Naive thymus-derived CD4-positive, alpha-beta T cell (primary cell): ENCODE data around the gene AJAP1. TPM values are rescaled to one million over a fixed set of nuclear protein-coding genes. Genes with fewer than 3 reads are reported as not detected.

ENCODE experiments used
- ATAC-seq: fragments of 150-1000 bp; cut with Tn5 transposase; 2 replicates; pipeline ENCODE4 v1.10.0; 2021; ENCODE audit warnings: mild to moderate bottlenecking, moderate library complexity
- CTCF ChIA-PET: fragments of 350-600 bp; sonication (Branson Sonifier 250); formaldehyde crosslinking; loops from one replicate; lab custom pipeline; 2021; ENCODE audit warnings: antibody characterized with exemption; lab: Charles Lee
- POLR2A ChIA-PET: fragments of 350-600 bp; sonication (Branson Sonifier 250); formaldehyde crosslinking; loops from one replicate; lab custom pipeline; 2021; ENCODE audit warnings: antibody characterized with exemption, inconsistent platforms; lab: Charles Lee
- DNase-seq, 9 donors: peaks; one replicate each; pipeline versions ENCODE4 v3.0.0 to v3.0.0-alpha.2; 2020 to 2022; ENCODE audit warnings: mixed read lengths in 1 of 9
- H3K27ac ChIP-seq: one replicate; pipeline ENCODE4 v1.7.0; 2013; ENCODE audit warnings: mild to moderate bottlenecking, low read depth, low read length, moderate library complexity
- H3K27me3 ChIP-seq, 2 donors: one replicate each; pipeline ENCODE4 v1.7.0; 2013; ENCODE audit warnings: low read length in 2 of 2, mild to moderate bottlenecking in 2 of 2, moderate library complexity in 2 of 2; ENCODE audit not compliant: control insufficient read depth in 2 of 2, insufficient read depth in 2 of 2
- H3K36me3 ChIP-seq, 3 experiments: 1 replicate in 2 of 3; 2 replicates in 1 of 3; pipeline ENCODE4 v1.7.0; 2013; ENCODE audit warnings: low read length in 3 of 3, mild to moderate bottlenecking in 3 of 3, moderate library complexity in 1 of 3; ENCODE audit not compliant: insufficient read depth in 3 of 3, control insufficient read depth in 2 of 3
- H3K4me1 ChIP-seq, 2 donors: one replicate each; pipeline ENCODE4 v1.7.0; 2013; ENCODE audit warnings: low read length in 2 of 2, mild to moderate bottlenecking in 2 of 2, moderate library complexity in 1 of 2; ENCODE audit not compliant: control insufficient read depth in 2 of 2, insufficient read depth in 2 of 2
- H3K4me3 ChIP-seq: 2 replicates; pipeline ENCODE4 v1.7.0; 2013; ENCODE audit warnings: mild to moderate bottlenecking, low read length
- H3K9me3 ChIP-seq, 3 experiments: 1 replicate in 2 of 3; 2 replicates in 1 of 3; pipeline ENCODE4 v1.7.0; 2013; ENCODE audit warnings: low read length in 3 of 3; ENCODE audit not compliant: control insufficient read depth in 2 of 3
- H3K27ac Mint-ChIP-seq, 9 donors: one replicate each; pipeline ENCODE4 v1.8.0; 2020 to 2022; ENCODE audit warnings: mixed read lengths in 9 of 9, mild to moderate bottlenecking in 8 of 9, moderate library complexity in 5 of 9, inconsistent platforms in 2 of 9
- H3K27me3 Mint-ChIP-seq, 5 donors: one replicate each; pipeline ENCODE4 v1.8.0; 2021 to 2022; ENCODE audit warnings: mixed read lengths in 5 of 5, mild to moderate bottlenecking in 1 of 5
- H3K36me3 Mint-ChIP-seq, 5 donors: one replicate each; pipeline ENCODE4 v1.8.0; 2020 to 2022; ENCODE audit warnings: mixed read lengths in 5 of 5, mild to moderate bottlenecking in 3 of 5, inconsistent platforms in 1 of 5
- H3K4me1 Mint-ChIP-seq, 7 donors: one replicate each; pipeline ENCODE4 v1.8.0; 2020 to 2022; ENCODE audit warnings: mixed read lengths in 7 of 7, mild to moderate bottlenecking in 3 of 7, inconsistent platforms in 1 of 7
- H3K4me3 Mint-ChIP-seq, 10 donors: one replicate each; pipeline ENCODE4 v1.8.0; 2020 to 2022; ENCODE audit warnings: mild to moderate bottlenecking in 10 of 10, mixed read lengths in 10 of 10, moderate library complexity in 6 of 10, inconsistent platforms in 2 of 10
- H3K9me3 Mint-ChIP-seq, 11 donors: one replicate each; pipeline ENCODE4 v1.8.0; 2020 to 2022; ENCODE audit warnings: mixed read lengths in 11 of 11, mild to moderate bottlenecking in 4 of 11, inconsistent platforms in 1 of 11, moderate library complexity in 1 of 11
- intact Hi-C, 2 donors: fragments of 100-400 bp; cut with micrococcal nuclease; formaldehyde crosslinking; loops; one replicate each; pipeline ENCODE4 v1.15.1; 2023
- polyA plus RNA-seq, 2 donors: library from polyadenylated mRNA; unstranded; fragments of 300-500 nt; fragmentation: Illumina TruSeq; gene quantifications; one replicate each; pipeline ENCODE4 v1.2.3, GENCODE V29; 2021
- total RNA-seq, 6 experiments: library from RNA in 5 of 6; stranded (reverse) in 5 of 6; gene quantifications; 1 replicate in 5 of 6; 2 replicates in 1 of 6; pipeline ENCODE4 v1.2.3 and lab custom pipeline; 2021 to 2026

The AJAP1 gene
- total and polyA plus RNA-seq, 7 experiments from 2014 or later = 0.09 to 2.4 (median 0.82) TPM; not detected in 1

DNA sequence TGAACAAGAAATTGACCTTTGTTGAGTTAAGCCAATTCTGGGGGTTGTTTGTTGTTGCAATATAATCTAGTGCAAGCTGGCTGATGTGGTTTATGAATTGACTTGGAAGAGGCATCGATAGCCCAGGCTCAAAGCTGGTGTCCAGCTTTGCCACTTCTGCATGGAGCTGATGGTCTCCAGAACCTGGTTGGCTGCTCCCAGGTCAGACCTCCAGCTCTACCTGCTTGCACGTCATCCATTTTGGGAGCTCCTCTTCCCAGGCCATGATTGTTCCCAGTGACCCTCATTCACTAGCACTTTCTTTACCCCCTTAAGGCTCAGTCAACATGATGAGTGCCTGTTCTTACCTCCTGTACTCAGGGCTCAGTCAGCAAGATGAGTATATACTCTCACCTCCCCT, 5.8 kb upstream of the AJAP1 start:
- H3K36me3 Mint-ChIP-seq = no peaks in the 10 kb centered on the region
- CTCF ChIA-PET = no interaction called here
- no peak overlapping the region for H3K4me3 Mint-ChIP-seq
- H3K27me3 Mint-ChIP-seq = peaks cover 0 to 12% (median 8%) of the 10 kb centered on the region in 5 donors
- H3K27me3 ChIP-seq = no peaks in the 10 kb centered on the region
- H3K4me1 ChIP-seq = peaks cover 0 to 6% of the 10 kb centered on the region in 2 donors
- no peak overlapping the region for H3K4me3 ChIP-seq
- no peaks in the 10 kb centered on the region for H3K36me3 ChIP-seq
- H3K9me3 ChIP-seq = no peaks in the 10 kb centered on the region
- POLR2A ChIA-PET = no interaction called here
- H3K4me1 Mint-ChIP-seq = peaks cover 0 to 3% (median 0%) of the 10 kb centered on the region in 7 donors
- H3K9me3 Mint-ChIP-seq = no peaks in the 10 kb centered on the region
- H3K27ac ChIP-seq = no peak overlapping the region
- H3K27ac Mint-ChIP-seq = no peak overlapping the region
- DNase-seq (no peak), ATAC-seq (no peak)
- intact Hi-C loops = no loop called here

DNA sequence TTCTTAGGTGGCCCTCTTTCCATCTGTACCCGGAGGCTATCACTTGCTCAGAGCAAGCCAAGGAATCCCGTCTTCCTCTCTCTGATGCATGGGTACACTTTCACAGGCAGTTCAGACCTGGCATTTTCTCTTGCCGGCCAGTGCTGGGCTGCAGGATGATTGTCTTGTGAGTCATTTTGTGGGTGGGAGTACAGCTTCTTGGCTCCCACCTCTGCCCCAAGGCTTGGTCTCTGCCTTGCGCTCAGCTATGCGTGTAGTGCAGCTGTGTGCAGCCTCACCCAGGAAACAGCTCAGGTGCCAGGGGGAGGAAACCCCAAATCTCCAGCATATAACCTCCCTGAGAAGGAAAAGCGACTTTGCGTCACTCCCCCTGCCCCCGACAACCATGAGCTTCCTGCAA, 3.9 kb upstream of the AJAP1 start:
- no peaks in the 10 kb centered on the region for H3K36me3 Mint-ChIP-seq
- CTCF ChIA-PET = interaction anchor here (0.8 kb wide), 1 partner anchor 1231 kb away, joined by 3 read pairs; no protein-coding TSS in a partner anchor
- POLR2A ChIA-PET = no interaction called here
- no peaks in the 10 kb centered on the region for H3K9me3 Mint-ChIP-seq
- Histone ChIP-seq H3K27me3 (no peaks in the 10 kb centered on the region), H3K36me3 (no peaks in the 10 kb centered on the region), H3K27ac (no peak overlapping the region), H3K4me3 (no peak overlapping the region), H3K9me3 (no peaks in the 10 kb centered on the region), H3K4me1 (peaks cover 0 to 6% of the 10 kb centered on the region in 2 donors)
- DNase-seq (no peak), ATAC-seq (no peak)
- H3K4me1 Mint-ChIP-seq = peaks cover 0 to 4% (median 0%) of the 10 kb centered on the region in 7 donors
- peaks cover 0 to 16% (median 7%) of the 10 kb centered on the region in 5 donors for H3K27me3 Mint-ChIP-seq
- no peak overlapping the region for H3K4me3 Mint-ChIP-seq
- no peak overlapping the region for H3K27ac Mint-ChIP-seq
- intact Hi-C loops = loop anchor here in 1 of 2 donors (10.0 kb wide), 1 partner anchor 954 kb away; no protein-coding TSS in a partner anchor

DNA sequence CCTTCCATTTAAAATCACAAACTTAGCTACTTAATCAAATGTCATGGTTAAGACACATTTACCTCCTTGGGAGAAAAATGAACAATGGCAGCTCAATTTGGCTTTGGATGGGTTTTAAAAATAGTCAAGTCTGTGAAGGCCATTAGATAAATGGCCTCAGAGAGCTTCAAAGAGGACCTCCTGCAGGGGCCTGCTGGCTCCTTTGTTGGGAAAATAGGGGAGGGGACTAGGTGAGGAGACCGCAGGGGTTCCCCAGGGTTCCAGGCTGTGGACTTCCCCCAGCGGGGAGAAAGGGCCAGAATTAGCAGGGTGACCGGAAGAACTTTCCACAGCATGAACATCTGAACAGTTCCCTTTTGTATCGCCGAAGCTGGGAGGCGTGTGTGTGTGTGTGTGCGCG, 3.4 kb upstream of the AJAP1 start:
- Mint-ChIP-seq H3K36me3 (no peaks in the 10 kb centered on the region), H3K27ac (no peak overlapping the region), H3K27me3 (peaks cover 0 to 17% (median 3%) of the 10 kb centered on the region in 5 donors), H3K4me3 (no peak overlapping the region), H3K9me3 (no peaks in the 10 kb centered on the region), H3K4me1 (peaks cover 0 to 4% (median 0%) of the 10 kb centered on the region in 7 donors)
- H3K27me3 ChIP-seq = no peaks in the 10 kb centered on the region
- intact Hi-C loops = loop anchor here in 1 of 2 donors (10.0 kb wide), 1 partner anchor 954 kb away; no protein-coding TSS in a partner anchor
- ChIA-PET CTCF (interaction anchor here (0.7 to 1.3 kb wide), 3 partner anchors 13 to 1230 kb away, joined by 3 read pairs; no protein-coding TSS in a partner anchor), POLR2A (no interaction called here)
- H3K4me1 ChIP-seq = peaks cover 0 to 6% of the 10 kb centered on the region in 2 donors
- no peak overlapping the region for H3K4me3 ChIP-seq
- no peak overlapping the region for H3K27ac ChIP-seq
- H3K9me3 ChIP-seq = no peaks in the 10 kb centered on the region
- no peak for ATAC-seq
- no peak for DNase-seq
- no peaks in the 10 kb centered on the region for H3K36me3 ChIP-seq

- DNase-seq = peak in 8 of 9 donors; percentile 5 to 70 (median 50)
- peaks cover 11 to 34% (median 19%) of the 10 kb centered on the region in 5 donors for H3K27me3 Mint-ChIP-seq
- peaks cover 0 to 6% of the 10 kb centered on the region in 2 donors for H3K4me1 ChIP-seq
- H3K27ac Mint-ChIP-seq = no peak overlapping the region
- CTCF ChIA-PET = no interaction called here
- peak; percentile 80 for ATAC-seq
- H3K9me3 Mint-ChIP-seq = no peaks in the 10 kb centered on the region
- H3K4me3 Mint-ChIP-seq = peak overlapping the region in 4 of 10 donors; percentile 16 to 71 (median 34)
- peaks cover 0 to 11% (median 9%) of the 10 kb centered on the region in 7 donors for H3K4me1 Mint-ChIP-seq
- no peak overlapping the region for H3K27ac ChIP-seq
- no peaks in the 10 kb centered on the region for H3K27me3 ChIP-seq
- POLR2A ChIA-PET = no interaction called here
- H3K4me3 ChIP-seq = no peak overlapping the region
- H3K9me3 ChIP-seq = no peaks in the 10 kb centered on the region
- no peaks in the 10 kb centered on the region for H3K36me3 ChIP-seq
- H3K36me3 Mint-ChIP-seq = peaks cover 0 to 6% (median 0%) of the 10 kb centered on the region in 5 donors
- intact Hi-C loops = loop anchor here in 1 of 2 donors (1.0 to 10.0 kb wide), 2 partner anchors 174 to 952 kb away; no protein-coding TSS in a partner anchor
Observed at GRCh38 chr1:4652631-4653327, 1.6 kb upstream of the AJAP1 start.

DNA sequence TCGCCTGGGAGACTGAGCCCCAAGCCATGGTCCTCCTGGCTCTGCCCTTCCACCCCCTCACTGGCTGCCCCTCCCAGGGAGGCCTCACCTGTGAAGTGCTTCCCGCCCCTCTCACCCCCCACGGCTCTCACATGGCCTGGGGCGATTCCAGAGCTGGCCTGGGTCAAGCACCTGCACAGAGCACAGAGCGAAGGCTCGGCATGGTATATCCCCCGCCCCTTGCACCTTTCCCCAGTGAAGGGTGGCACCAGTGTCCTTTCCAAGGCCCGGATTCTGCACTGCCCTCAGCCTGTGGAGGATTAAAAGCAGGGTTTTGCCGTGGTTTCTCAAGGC, 1.1 kb upstream of the AJAP1 start:
- Mint-ChIP-seq H3K27me3 (peaks cover 11 to 39% (median 24%) of the 10 kb centered on the region in 5 donors), H3K4me3 (peak overlapping the region in 3 of 10 donors; percentile 16 to 71 (median 23)), H3K36me3 (peaks cover 0 to 6% (median 0%) of the 10 kb centered on the region in 5 donors), H3K4me1 (peaks cover 0 to 11% (median 9%) of the 10 kb centered on the region in 7 donors), H3K9me3 (no peaks in the 10 kb centered on the region), H3K27ac (peak overlapping the region in 1 of 9 donors; percentile 33)
- H3K36me3 ChIP-seq = no peaks in the 10 kb centered on the region
- ATAC-seq (no peak), DNase-seq (no peak)
- H3K27ac ChIP-seq = no peak overlapping the region
- ChIA-PET CTCF (no interaction called here), POLR2A (no interaction called here)
- no peaks in the 10 kb centered on the region for H3K27me3 ChIP-seq
- intact Hi-C loops = loop anchor here in 1 of 2 donors (10.0 kb wide), 1 partner anchor 952 kb away; no protein-coding TSS in a partner anchor
- H3K4me3 ChIP-seq = no peak overlapping the region
- no peaks in the 10 kb centered on the region for H3K9me3 ChIP-seq
- peaks cover 0 to 6% of the 10 kb centered on the region in 2 donors for H3K4me1 ChIP-seq

GRCh38 chr1:4654764-4655673, 610 bp downstream of the AJAP1 start:
- H3K9me3 ChIP-seq = no peaks in the 10 kb centered on the region
- H3K36me3 ChIP-seq = no peaks in the 10 kb centered on the region
- H3K36me3 Mint-ChIP-seq = peaks cover 0 to 6% (median 0%) of the 10 kb centered on the region in 5 donors
- H3K27ac ChIP-seq = no peak overlapping the region
- CTCF ChIA-PET = no interaction called here
- H3K4me3 Mint-ChIP-seq = peak overlapping the region in 2 of 10 donors; percentile 36 to 53
- DNase-seq (no peak), ATAC-seq (no peak)
- H3K9me3 Mint-ChIP-seq = no peaks in the 10 kb centered on the region
- POLR2A ChIA-PET = no interaction called here
- no peaks in the 10 kb centered on the region for H3K27me3 ChIP-seq
- H3K27me3 Mint-ChIP-seq = peaks cover 23 to 53% (median 41%) of the 10 kb centered on the region in 5 donors
- H3K4me1 Mint-ChIP-seq = peaks cover 0 to 11% (median 9%) of the 10 kb centered on the region in 7 donors
- no peak overlapping the region for H3K4me3 ChIP-seq
- peaks cover 0 to 6% of the 10 kb centered on the region in 2 donors for H3K4me1 ChIP-seq
- H3K27ac Mint-ChIP-seq = no peak overlapping the region
- intact Hi-C loops = loop anchor here in 1 of 2 donors (10.0 kb wide), 1 partner anchor 950 kb away; no protein-coding TSS in a partner anchor
